Activated CD4-positive, alpha-beta T cell treated with anti-CD3 and anti-CD28 coated beads, Interleukin-2, amount 50 U/mL, for 48 hours (primary cell): ENCODE data around the gene SRPRB.
"Not testable (repeated sequence)": the region's sequence is repeated elsewhere in the genome, so short reads cannot be mapped to it uniquely, and the experiment has no call there.

Source experiments
- DNase-seq, 2 experiments: peaks; one replicate each; pipeline ENCODE4 v3.0.0-alpha.2; 2020

Gene SRPRB

GRCh38 chr3:133779626-133780203 is 25.9 kb upstream of the SRPRB start:
- no peak for DNase-seq

- not testable (repeated sequence) for DNase-seq
Measured at GRCh38 chr3:133780756-133781155, 24.9 kb upstream of the SRPRB start.

- no peak for DNase-seq
Measured at GRCh38 chr3:133781570-133781969, 24.0 kb upstream of the SRPRB start.

GRCh38 chr3:133782454-133782853 is 23.2 kb upstream of the SRPRB start:
- DNase-seq: no peak

- no peak for DNase-seq
Measured at GRCh38 chr3:133783762-133784161, 21.9 kb upstream of the SRPRB start.

- DNase-seq: no peak
Measured at GRCh38 chr3:133788024-133788423, 17.6 kb upstream of the SRPRB start.

- no peak for DNase-seq
Measured at GRCh38 chr3:133792171-133792763, 13.3 kb upstream of the SRPRB start.

- DNase-seq: no peak
Measured at GRCh38 chr3:133797396-133798105, 8.1 kb upstream of the SRPRB start.

GRCh38 chr3:133799794-133800585 is 5.6 kb upstream of the SRPRB start:
- no peak for DNase-seq

GRCh38 chr3:133803469-133803868 is 2.1 kb upstream of the SRPRB start:
- DNase-seq: no peak

GRCh38 chr3:133804896-133805295 is 719 bp upstream of the SRPRB start:
- DNase-seq: no peak

GRCh38 chr3:133805384-133805701 is 272 bp upstream of the SRPRB start:
- DNase-seq: no peak

GRCh38 chr3:133812872-133813271 is 7.3 kb downstream of the SRPRB start:
- no peak for DNase-seq

- DNase-seq: no peak
Measured at GRCh38 chr3:133815386-133815785, 9.8 kb downstream of the SRPRB start.

- DNase-seq: no peak
Measured at GRCh38 chr3:133820129-133820528, 14.5 kb downstream of the SRPRB start.

- no peak for DNase-seq
Measured at GRCh38 chr3:133820889-133821675, 15.5 kb downstream of the SRPRB start.

GRCh38 chr3:133821767-133822638 is 16.4 kb downstream of the SRPRB start:
- peak in 1 of 2 experiments; percentile 5 for DNase-seq

GRCh38 chr3:133824961-133825485 is 19.4 kb downstream of the SRPRB start:
- no peak for DNase-seq

GRCh38 chr3:133825969-133826727 is 20.5 kb downstream of the SRPRB start:
- DNase-seq: no peak

- DNase-seq: no peak
Measured at GRCh38 chr3:133827136-133827535, 21.5 kb downstream of the SRPRB start.

GRCh38 chr3:133827684-133828083 is 22.1 kb downstream of the SRPRB start:
- DNase-seq: no peak
